Measurements from ENCODE around the gene NAPB. TPM values are rescaled to one million over a fixed set of nuclear protein-coding genes. Genes with fewer than 3 reads are reported as not detected.

NAPB gene
- total RNA-seq, 1 donor from 2014 or later, result 10.8 TPM

GRCh38 chr20:23334111-23334510 is 87.2 kb downstream of the NAPB start:
- H3K4me3 ChIP-seq (ENCODE audit: low read depth, low read length), result no peak overlapping the region
- no peaks in the 10 kb centered on the region for H3K36me3 ChIP-seq (ENCODE audit: control insufficient read depth, insufficient read depth, low read length)
- no peaks in the 10 kb centered on the region for H3K27me3 ChIP-seq (ENCODE audit: control insufficient read depth, insufficient read depth, low read length)
- FAIRE-seq, result no peak
- no peak for TF ChIP-seq CTCF (IDR thresholded peaks at IDR 0.05; ENCODE audit: insufficient read depth, low read length, severe bottlenecking)
- DNase-seq (ENCODE audit: low read depth), result no peak

GRCh38 chr20:23332467-23332866 is 88.8 kb downstream of the NAPB start:
- H3K36me3 ChIP-seq (ENCODE audit: control insufficient read depth, insufficient read depth, low read length), result no peaks in the 10 kb centered on the region
- FAIRE-seq (no peak), DNase-seq (ENCODE audit: low read depth) (peak; percentile 47)

GRCh38 chr20:23331450-23332350 is 89.6 kb downstream of the NAPB start:
- no peaks in the 10 kb centered on the region for H3K36me3 ChIP-seq (ENCODE audit: control insufficient read depth, insufficient read depth, low read length)
- no peak for TF ChIP-seq CTCF (IDR thresholded peaks at IDR 0.05; ENCODE audit: insufficient read depth, low read length, severe bottlenecking)
- FAIRE-seq (no peak), DNase-seq (ENCODE audit: low read depth) (peak; percentile 2)
- no peaks in the 10 kb centered on the region for H3K27me3 ChIP-seq (ENCODE audit: control insufficient read depth, insufficient read depth, low read length)
- H3K4me3 ChIP-seq (ENCODE audit: low read depth, low read length), result no peak overlapping the region

More at GRCh38 chr20:23332467-23332866, 88.8 kb downstream of the NAPB start:
- TF ChIP-seq CTCF (IDR thresholded peaks at IDR 0.05; ENCODE audit: insufficient read depth, low read length, severe bottlenecking), result no peak
- Histone ChIP-seq H3K4me3 (ENCODE audit: low read depth, low read length) (no peak overlapping the region), H3K27me3 (ENCODE audit: control insufficient read depth, insufficient read depth, low read length) (no peaks in the 10 kb centered on the region)

- FAIRE-seq, result no peak
- Histone ChIP-seq H3K27me3 (ENCODE audit: control insufficient read depth, insufficient read depth, low read length) (no peaks in the 10 kb centered on the region), H3K36me3 (ENCODE audit: control insufficient read depth, insufficient read depth, low read length) (no peaks in the 10 kb centered on the region), H3K4me3 (ENCODE audit: low read depth, low read length) (no peak overlapping the region)
- no peak for DNase-seq (ENCODE audit: low read depth)
- no peak for TF ChIP-seq CTCF (IDR thresholded peaks at IDR 0.05; ENCODE audit: insufficient read depth, low read length, severe bottlenecking)
These were observed 93.5 kb downstream of the NAPB start for GRCh38 chr20:23327617-23328333.

- no peaks in the 10 kb centered on the region for H3K27me3 ChIP-seq (ENCODE audit: control insufficient read depth, insufficient read depth, low read length)
- no peak for FAIRE-seq
- DNase-seq (ENCODE audit: low read depth), result no peak
- H3K36me3 ChIP-seq (ENCODE audit: control insufficient read depth, insufficient read depth, low read length), result no peaks in the 10 kb centered on the region
- no peak for TF ChIP-seq CTCF (IDR thresholded peaks at IDR 0.05; ENCODE audit: insufficient read depth, low read length, severe bottlenecking)
- H3K4me3 ChIP-seq (ENCODE audit: low read depth, low read length), result no peak overlapping the region
These were observed 94.5 kb downstream of the NAPB start for GRCh38 chr20:23326774-23327173.

Measured in bronchial epithelial cell (primary cell).